Measurements from ENCODE around the gene KCNG2.
A peak's percentile ranks its signal among the peaks of the same experiment; 100 is the strongest.

Gene KCNG2

DNA sequence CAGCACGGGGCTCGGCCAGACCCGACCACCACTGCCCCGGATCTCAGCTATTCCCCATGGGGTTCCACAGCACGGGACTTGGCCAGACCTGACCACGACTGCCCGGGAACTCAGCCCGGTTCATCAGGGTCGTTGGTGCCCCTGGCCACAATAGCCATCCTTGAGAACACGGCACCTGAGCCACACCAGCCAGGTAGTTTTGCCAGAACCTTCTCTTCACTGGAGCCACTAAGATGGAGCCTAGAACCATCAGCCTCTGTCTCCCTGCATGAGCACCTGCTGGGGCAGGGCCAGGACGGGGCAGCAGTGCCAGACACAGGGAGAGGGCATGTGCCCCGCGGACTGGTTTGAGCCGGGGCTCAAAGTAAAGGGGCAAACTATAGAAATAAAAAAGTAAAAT lies 11.4 kb upstream of the KCNG2 start:
- Histone ChIP-seq H3K27ac (ENCODE audit: low read depth, low read length, severe bottlenecking) (no peak overlapping the region), H3K4me3 (ENCODE audit: extremely low read depth, insufficient read depth, low read length, poor library complexity, severe bottlenecking) (no peak overlapping the region), H3K36me3 (ENCODE audit: control insufficient read depth, insufficient read depth, low read length) (no peaks in the 10 kb centered on the region), H3K9me3 (ENCODE audit: control insufficient read depth, low read length) (no peaks in the 10 kb centered on the region), H3K4me1 (ENCODE audit: control insufficient read depth, insufficient read depth, low read length, poor library complexity, severe bottlenecking) (no peaks in the 10 kb centered on the region)
- 74 to 93% methylated on average over 6 to 8 of the region's 14 CpGs for WGBS, 2 experiments (ENCODE audit: insufficient coverage in 2 of 2)

DNA sequence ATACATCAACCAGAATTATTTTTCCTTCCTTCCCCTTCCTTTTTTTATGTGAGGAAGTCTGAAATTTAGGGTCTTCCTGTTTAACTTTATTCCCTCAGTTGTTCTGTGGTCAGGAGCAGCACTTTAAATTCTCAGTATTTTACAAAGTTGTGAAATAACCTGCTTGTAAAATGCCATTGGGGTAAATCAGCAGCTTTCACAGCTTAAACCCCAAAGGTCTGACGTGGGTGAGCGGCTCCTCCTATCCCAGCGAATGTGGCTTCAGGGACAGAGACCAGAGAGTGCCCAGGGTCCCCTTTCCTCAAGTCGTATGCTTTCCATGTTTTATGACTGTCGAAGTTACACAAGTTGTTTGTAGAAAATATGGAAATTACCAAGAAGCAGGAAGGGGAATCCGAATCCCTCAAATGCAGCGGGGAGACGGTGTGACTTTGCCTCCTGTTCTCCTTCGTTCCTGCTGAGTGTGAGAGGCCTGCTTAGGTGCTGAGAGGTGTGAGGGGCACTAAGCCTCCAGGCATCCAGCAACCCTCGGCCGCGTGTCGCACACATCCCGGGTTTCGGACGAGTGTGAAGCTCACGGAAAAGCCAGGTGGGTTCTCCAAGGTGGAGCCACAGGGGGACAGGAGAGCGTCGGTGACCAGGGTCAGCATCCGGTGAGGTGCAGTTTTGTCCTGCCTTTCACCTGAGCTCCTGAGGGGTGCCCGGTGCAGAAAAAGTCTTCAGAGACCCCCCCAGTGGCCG lies 10.8 kb upstream of the KCNG2 start:
- no peaks in the 10 kb centered on the region for H3K9me3 ChIP-seq (ENCODE audit: control insufficient read depth, low read length)
- H3K27ac ChIP-seq (ENCODE audit: low read depth, low read length, severe bottlenecking) = no peak overlapping the region
- WGBS, 2 experiments (ENCODE audit: insufficient coverage in 2 of 2) = 73 to 75% methylated on average over 22 of the region's 22 CpGs
- H3K4me1 ChIP-seq (ENCODE audit: control insufficient read depth, insufficient read depth, low read length, poor library complexity, severe bottlenecking) = no peaks in the 10 kb centered on the region
- H3K4me3 ChIP-seq (ENCODE audit: extremely low read depth, insufficient read depth, low read length, poor library complexity, severe bottlenecking) = no peak overlapping the region
- H3K36me3 ChIP-seq (ENCODE audit: control insufficient read depth, insufficient read depth, low read length) = no peaks in the 10 kb centered on the region

DNA sequence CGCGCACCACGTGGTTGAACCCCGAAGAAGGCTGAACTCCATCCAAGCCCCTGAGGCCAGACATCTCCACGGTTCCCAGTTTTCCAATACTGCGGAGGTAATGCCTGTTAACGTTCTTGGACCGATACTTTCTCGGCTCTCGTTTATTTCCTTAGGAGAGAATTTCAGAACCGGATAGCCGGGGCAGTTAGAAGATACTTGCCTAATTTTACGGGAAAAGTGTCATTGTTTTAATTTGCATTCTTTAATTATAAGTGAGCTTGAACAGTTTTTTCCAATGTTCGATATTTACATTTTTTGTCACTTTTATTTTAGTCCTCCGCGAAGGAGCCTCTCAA lies 10.2 kb upstream of the KCNG2 start:
- peak overlapping the region; percentile 23 for H3K4me3 ChIP-seq (ENCODE audit: extremely low read depth, insufficient read depth, low read length, poor library complexity, severe bottlenecking)
- H3K9me3 ChIP-seq (ENCODE audit: control insufficient read depth, low read length) = no peaks in the 10 kb centered on the region
- H3K4me1 ChIP-seq (ENCODE audit: control insufficient read depth, insufficient read depth, low read length, poor library complexity, severe bottlenecking) = no peaks in the 10 kb centered on the region
- H3K36me3 ChIP-seq (ENCODE audit: control insufficient read depth, insufficient read depth, low read length) = no peaks in the 10 kb centered on the region
- no peak overlapping the region for H3K27ac ChIP-seq (ENCODE audit: low read depth, low read length, severe bottlenecking)
- WGBS, 2 experiments (ENCODE audit: insufficient coverage in 2 of 2) = 79 to 84% methylated on average over 12 to 16 of the region's 16 CpGs

DNA sequence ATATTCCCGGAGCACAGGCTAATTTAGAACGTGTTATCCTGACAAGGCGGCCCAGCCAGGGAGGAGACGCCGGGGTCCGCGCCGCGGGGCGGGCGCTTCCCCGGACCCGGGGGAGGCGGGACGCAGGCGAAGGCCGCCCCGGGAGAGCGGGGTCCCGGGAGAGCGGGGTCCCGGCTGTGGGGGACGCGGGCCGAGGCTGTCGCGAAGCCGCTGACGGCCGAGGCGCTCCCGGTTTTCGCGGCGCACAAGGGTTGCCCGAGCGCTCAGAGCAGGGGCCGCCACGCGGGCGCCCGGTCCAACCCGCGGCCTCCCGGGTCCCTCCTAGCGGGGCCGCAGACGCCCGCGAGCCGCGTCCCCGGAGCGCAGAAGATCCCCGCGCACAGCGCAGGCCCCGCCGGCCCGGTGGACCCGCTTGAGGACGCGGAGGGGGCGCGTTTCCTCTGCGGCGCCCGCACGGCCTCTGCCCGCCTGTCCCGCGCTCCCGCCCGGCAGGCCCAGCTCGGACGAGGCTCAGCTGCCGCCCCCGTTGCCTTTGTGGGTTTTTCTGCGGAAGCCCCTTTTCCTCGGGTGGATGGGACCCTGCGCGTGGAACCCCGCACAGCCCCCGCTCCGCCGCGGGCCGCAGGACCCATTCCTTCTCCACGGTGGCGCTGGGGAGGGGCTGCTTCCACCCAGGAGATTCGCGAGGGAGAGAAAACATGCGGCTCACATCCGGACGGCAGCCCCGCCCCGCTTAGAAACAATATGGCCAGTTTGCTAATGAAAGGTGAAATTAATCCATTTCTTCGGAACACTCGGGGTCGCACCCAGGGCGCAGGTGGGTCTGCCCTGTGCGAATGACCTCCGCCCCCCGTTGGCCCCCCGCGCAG lies 9.6 kb upstream of the KCNG2 start:
- no peak overlapping the region for H3K27ac ChIP-seq (ENCODE audit: low read depth, low read length, severe bottlenecking)
- H3K4me3 ChIP-seq (ENCODE audit: extremely low read depth, insufficient read depth, low read length, poor library complexity, severe bottlenecking) = peak overlapping the region; percentile 23
- H3K36me3 ChIP-seq (ENCODE audit: control insufficient read depth, insufficient read depth, low read length) = no peaks in the 10 kb centered on the region
- 7 to 8% methylated on average over 76 to 101 of the region's 106 CpGs for WGBS, 2 experiments (ENCODE audit: insufficient coverage in 2 of 2)
- H3K9me3 ChIP-seq (ENCODE audit: control insufficient read depth, low read length) = no peaks in the 10 kb centered on the region
- H3K4me1 ChIP-seq (ENCODE audit: control insufficient read depth, insufficient read depth, low read length, poor library complexity, severe bottlenecking) = no peaks in the 10 kb centered on the region

DNA sequence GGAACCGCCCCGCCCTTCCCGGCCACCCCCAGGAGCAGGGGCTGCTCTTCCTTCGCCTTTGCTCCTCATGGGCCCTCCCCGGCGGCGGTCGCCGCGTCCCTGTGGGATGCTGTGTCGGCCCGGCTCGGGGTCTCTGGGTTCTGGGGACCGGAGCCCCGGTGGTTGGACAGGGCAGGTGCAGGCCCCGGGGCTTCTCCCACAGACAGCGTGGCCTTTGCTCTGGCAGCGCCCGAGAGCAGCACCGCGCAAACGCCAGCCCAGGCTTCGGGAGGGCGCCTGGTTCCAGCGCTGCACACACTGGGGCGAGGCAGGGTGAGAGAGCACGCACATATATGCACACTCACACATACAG lies 9.0 kb upstream of the KCNG2 start:
- WGBS, 2 experiments (ENCODE audit: insufficient coverage in 2 of 2) = 59 to 64% methylated on average over 17 to 25 of the region's 27 CpGs
- no peak overlapping the region for H3K27ac ChIP-seq (ENCODE audit: low read depth, low read length, severe bottlenecking)
- H3K4me1 ChIP-seq (ENCODE audit: control insufficient read depth, insufficient read depth, low read length, poor library complexity, severe bottlenecking) = no peaks in the 10 kb centered on the region
- H3K9me3 ChIP-seq (ENCODE audit: control insufficient read depth, low read length) = no peaks in the 10 kb centered on the region
- H3K4me3 ChIP-seq (ENCODE audit: extremely low read depth, insufficient read depth, low read length, poor library complexity, severe bottlenecking) = no peak overlapping the region
- H3K36me3 ChIP-seq (ENCODE audit: control insufficient read depth, insufficient read depth, low read length) = no peaks in the 10 kb centered on the region

DNA sequence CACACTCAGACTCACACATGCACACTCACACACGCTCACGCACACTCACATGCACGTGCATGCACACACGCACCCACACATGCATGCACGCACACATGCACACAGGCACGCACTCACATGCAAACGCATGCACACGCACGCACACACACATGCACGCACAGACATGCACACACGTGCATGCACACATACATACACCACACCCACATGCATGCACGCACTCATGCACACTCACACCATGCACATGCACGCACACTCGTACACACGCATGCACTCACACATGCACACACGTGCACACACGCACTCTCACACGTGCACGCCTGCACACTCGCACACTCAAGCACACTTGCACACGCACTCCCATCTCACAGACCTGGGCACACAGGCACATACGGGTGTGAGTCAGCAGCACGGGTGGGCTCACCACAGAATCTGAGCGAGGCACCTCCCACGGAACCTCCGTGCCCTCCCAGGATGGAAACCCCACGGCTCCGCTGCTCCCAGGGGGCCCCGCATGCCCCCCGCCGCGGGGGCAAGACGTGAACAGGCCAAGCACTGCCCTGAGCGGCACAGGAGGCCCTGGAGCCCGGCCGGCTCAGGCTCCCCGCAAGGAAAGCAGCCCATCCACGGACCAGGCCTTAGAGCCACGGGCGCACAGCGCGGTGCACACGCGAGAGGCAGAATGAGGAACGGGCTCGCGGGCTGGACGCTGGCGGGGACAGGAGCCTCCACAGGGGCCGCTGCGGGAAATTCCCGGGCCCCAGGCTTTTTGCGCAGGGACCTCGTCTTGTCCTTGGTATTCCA lies 8.4 kb upstream of the KCNG2 start:
- Histone ChIP-seq H3K9me3 (ENCODE audit: control insufficient read depth, low read length) (no peaks in the 10 kb centered on the region), H3K36me3 (ENCODE audit: control insufficient read depth, insufficient read depth, low read length) (no peaks in the 10 kb centered on the region), H3K4me1 (ENCODE audit: control insufficient read depth, insufficient read depth, low read length, poor library complexity, severe bottlenecking) (no peaks in the 10 kb centered on the region), H3K27ac (ENCODE audit: low read depth, low read length, severe bottlenecking) (no peak overlapping the region), H3K4me3 (ENCODE audit: extremely low read depth, insufficient read depth, low read length, poor library complexity, severe bottlenecking) (no peak overlapping the region)
- 89% methylated on average over 50 to 54 of the region's 54 CpGs for WGBS, 2 experiments (ENCODE audit: insufficient coverage in 2 of 2)

DNA sequence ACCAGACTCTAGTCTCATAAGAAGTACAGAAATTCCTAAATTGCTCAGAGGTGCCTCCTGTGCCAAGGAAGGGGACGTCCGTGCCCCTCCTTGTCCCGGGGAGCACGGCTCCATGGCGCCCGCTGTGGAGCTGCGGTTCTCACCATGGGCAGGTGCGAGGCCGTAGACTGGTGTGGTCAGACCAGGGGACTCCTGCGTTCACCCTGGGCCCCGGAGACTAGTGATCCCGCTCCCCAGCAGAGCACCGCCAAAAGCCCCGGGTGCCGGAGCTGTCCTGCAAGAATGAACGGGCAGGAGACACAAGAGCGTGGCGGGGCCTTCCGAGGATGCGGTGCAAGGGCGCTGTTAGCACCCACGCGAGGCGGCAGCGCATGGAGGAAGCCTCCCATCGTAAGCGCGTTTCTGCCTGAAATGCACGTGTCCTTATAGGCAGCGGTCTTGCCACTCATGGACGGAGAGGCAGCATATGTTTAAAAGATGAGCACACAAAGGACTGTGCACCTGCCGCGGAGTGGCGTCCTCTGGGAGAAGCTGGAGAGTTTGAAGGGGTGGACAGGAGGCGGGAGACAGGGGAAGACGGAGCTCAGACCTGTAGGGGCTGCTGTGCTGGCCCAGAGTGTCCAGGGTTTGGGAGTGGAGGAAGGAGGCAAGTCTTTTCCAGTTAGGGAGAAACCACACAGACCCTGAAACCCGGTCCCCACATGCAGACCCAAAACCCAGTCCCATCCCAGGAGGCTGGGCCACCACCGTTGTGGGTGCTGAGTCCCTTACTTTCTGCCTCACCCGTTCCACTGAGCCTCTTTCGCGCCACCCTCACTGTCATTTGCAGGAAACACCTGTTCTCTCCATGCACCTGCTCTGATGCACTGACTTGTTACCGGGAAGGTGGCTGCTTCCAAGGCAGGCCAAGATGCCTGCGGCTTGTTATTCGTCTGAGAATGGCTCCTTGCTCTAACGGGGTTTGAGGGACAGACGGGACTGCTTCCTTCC lies 7.5 kb upstream of the KCNG2 start:
- no peaks in the 10 kb centered on the region for H3K9me3 ChIP-seq (ENCODE audit: control insufficient read depth, low read length)
- WGBS, 2 experiments (ENCODE audit: insufficient coverage in 2 of 2) = 86 to 87% methylated on average over 45 to 46 of the region's 46 CpGs
- no peaks in the 10 kb centered on the region for H3K4me1 ChIP-seq (ENCODE audit: control insufficient read depth, insufficient read depth, low read length, poor library complexity, severe bottlenecking)
- no peak overlapping the region for H3K27ac ChIP-seq (ENCODE audit: low read depth, low read length, severe bottlenecking)
- H3K4me3 ChIP-seq (ENCODE audit: extremely low read depth, insufficient read depth, low read length, poor library complexity, severe bottlenecking) = no peak overlapping the region
- H3K36me3 ChIP-seq (ENCODE audit: control insufficient read depth, insufficient read depth, low read length) = no peaks in the 10 kb centered on the region

DNA sequence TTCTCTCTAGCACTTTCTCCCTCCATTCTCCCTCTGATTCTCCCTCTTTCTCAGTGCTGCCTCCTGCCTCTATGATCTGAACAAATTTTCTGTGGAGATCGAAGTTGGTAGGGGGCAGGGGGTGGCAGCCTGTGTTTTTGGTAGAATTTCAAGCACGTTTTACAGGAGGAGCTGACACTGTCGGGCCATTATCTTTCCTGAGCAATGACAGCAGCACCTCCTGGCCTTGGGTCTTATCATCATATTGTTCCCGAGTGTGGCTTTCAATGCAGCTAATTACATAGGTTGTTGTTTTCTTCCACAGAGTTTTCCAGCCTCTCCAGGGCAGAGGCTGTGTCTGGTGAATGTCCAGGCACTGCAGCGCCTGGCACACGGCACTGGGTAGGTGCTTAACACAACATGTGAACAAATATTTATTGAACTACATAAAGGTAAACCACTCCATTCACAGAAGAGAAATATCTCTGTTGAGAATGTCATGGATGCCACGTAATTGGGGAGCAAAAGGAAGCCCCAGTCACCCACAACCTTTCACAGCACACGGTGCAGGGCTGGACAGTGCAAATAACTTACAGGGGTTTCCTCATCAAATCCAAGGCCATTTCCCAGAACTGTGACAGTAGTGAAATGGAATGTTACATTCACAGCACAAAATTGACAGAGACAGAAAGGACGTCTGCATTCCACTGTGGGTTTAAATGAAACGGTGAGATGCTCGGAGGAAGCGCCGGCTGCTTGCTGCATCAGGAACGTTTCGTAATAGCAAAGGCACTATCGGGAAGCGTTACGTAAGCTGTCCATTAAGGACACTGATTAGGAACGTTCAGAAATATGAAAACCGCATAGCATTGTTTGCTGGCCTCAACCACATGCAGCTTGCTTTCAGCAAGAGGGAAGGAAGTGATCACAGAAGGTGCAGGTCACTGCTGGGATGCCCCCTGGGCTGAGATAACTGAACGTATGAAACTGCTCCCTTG lies 6.5 kb upstream of the KCNG2 start:
- Histone ChIP-seq H3K4me3 (ENCODE audit: extremely low read depth, insufficient read depth, low read length, poor library complexity, severe bottlenecking) (no peak overlapping the region), H3K27ac (ENCODE audit: low read depth, low read length, severe bottlenecking) (no peak overlapping the region), H3K4me1 (ENCODE audit: control insufficient read depth, insufficient read depth, low read length, poor library complexity, severe bottlenecking) (no peaks in the 10 kb centered on the region), H3K9me3 (ENCODE audit: control insufficient read depth, low read length) (no peaks in the 10 kb centered on the region), H3K36me3 (ENCODE audit: control insufficient read depth, insufficient read depth, low read length) (no peaks in the 10 kb centered on the region)
- 66 to 70% methylated on average over 17 to 18 of the region's 21 CpGs for WGBS, 2 experiments (ENCODE audit: insufficient coverage in 2 of 2)

DNA sequence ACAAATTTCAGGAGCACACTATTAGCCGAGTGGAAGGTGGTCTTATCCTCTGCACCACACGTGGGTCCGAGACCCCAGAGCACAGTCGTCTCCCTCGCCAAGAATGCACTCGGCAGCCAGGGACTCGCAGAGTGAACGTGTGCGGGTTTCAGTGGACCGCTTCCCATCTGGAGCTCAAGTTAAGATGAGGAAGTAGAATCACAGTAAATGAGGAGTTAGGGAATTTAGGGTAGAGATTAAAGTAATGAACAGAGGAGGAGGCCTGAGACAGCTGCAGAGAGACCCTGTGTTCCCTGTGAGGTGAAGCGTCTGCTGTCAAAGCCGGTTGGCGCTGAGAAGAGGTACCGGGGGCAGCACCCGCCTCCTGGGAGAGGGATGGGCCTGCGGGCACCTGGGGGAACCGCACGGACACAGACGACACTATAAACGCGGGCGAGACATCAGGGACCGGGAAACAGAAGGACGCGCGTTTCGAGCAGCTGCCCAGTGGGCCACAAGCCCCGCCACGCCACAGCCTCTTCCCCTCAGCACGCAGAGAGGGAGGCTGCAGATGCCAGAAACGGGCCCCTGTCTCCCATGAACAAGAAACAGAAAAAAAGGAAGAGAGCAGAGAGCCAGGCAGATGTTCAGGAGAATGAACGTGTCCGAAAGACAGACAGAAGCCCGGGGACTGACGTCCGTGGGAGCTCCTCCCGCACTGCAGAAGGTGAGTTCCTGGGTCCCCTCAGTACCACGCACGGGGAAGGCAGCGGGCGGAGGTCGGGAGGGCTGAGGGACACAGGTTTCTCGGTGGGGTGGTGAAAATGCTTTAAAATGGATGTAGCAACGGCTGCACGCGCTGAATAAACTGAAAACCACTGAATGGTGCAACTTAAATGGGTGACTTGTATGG lies 5.4 kb upstream of the KCNG2 start:
- no peak overlapping the region for H3K4me3 ChIP-seq (ENCODE audit: extremely low read depth, insufficient read depth, low read length, poor library complexity, severe bottlenecking)
- H3K4me1 ChIP-seq (ENCODE audit: control insufficient read depth, insufficient read depth, low read length, poor library complexity, severe bottlenecking) = no peaks in the 10 kb centered on the region
- H3K36me3 ChIP-seq (ENCODE audit: control insufficient read depth, insufficient read depth, low read length) = no peaks in the 10 kb centered on the region
- no peaks in the 10 kb centered on the region for H3K9me3 ChIP-seq (ENCODE audit: control insufficient read depth, low read length)
- H3K27ac ChIP-seq (ENCODE audit: low read depth, low read length, severe bottlenecking) = no peak overlapping the region
- WGBS, 2 experiments (ENCODE audit: insufficient coverage in 2 of 2) = 92 to 93% methylated on average over 45 to 46 of the region's 46 CpGs

Data from mesodermal cell (in vitro differentiated cells).